Stimulated activated memory B cell treated with anti-CD40 and anti-IgM and Interleukin-4, amounts not matched to agents 10 μg/mL and 1 μg/mL and 100 μg/mL, for 72 hours (primary cell): Measurements from ENCODE around the gene FRS2.
A peak's percentile ranks its signal among the peaks of the same experiment; 100 is the strongest.

ENCODE experiments used
- ATAC-seq: fragments of 150-1000 bp; cut with Tn5 transposase; 2 replicates; pipeline ENCODE4 v1.10.0; 2021
- H3K27ac Mint-ChIP-seq: one replicate; pipeline ENCODE4 v1.8.0; 2022; ENCODE audit warnings: mild to moderate bottlenecking, mixed read lengths
- H3K27me3 Mint-ChIP-seq: one replicate; pipeline ENCODE4 v1.8.0; 2022; ENCODE audit warnings: mixed read lengths
- H3K36me3 Mint-ChIP-seq: one replicate; pipeline ENCODE4 v1.8.0; 2022; ENCODE audit warnings: mixed read lengths
- H3K4me1 Mint-ChIP-seq: one replicate; pipeline ENCODE4 v1.8.0; 2022; ENCODE audit warnings: mixed read lengths
- H3K4me3 Mint-ChIP-seq: one replicate; pipeline ENCODE4 v1.8.0; 2022; ENCODE audit warnings: mild to moderate bottlenecking, moderate library complexity, mixed read lengths
- H3K9me3 Mint-ChIP-seq: one replicate; pipeline ENCODE4 v1.8.0; 2022; ENCODE audit warnings: mixed read lengths

FRS2 gene

GRCh38 chr12:69553628-69554248 lies 83.5 kb downstream of the FRS2 start:
- Mint-ChIP-seq H3K27me3 (no peaks in the 10 kb centered on the region), H3K4me1 (peaks cover 5% of the 10 kb centered on the region), H3K4me3 (no peak overlapping the region), H3K27ac (no peak overlapping the region), H3K9me3 (no peaks in the 10 kb centered on the region), H3K36me3 (peaks cover 16% of the 10 kb centered on the region)
- no peak for ATAC-seq

DNA sequence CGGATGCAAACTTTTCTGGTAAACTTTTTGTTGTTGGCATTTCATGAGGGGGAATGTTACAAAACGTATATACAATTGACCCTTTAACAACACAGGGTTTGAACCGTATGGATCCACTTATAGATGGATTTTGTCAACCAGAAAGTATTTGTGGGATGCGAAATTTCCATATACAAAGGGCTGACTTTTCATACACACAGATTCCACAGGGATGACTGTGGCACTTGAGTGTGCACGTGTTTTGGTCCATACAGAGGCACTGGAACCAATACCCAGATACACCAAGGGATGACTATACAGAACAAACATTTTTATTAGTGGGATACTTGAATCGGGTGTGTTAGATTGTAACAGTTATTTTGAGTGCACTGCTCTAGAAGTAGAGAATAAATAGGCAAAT lies 85.3 kb downstream of the FRS2 start:
- no peak overlapping the region for H3K27ac Mint-ChIP-seq
- H3K4me3 Mint-ChIP-seq, result no peak overlapping the region

GRCh38 chr12:69556383-69556782 lies 86.2 kb downstream of the FRS2 start:
- H3K27me3 Mint-ChIP-seq, result no peaks in the 10 kb centered on the region
- no peak overlapping the region for H3K4me3 Mint-ChIP-seq
- no peak overlapping the region for H3K27ac Mint-ChIP-seq
- ATAC-seq, result no peak
- no peaks in the 10 kb centered on the region for H3K9me3 Mint-ChIP-seq
- peaks cover 6% of the 10 kb centered on the region for H3K36me3 Mint-ChIP-seq
- H3K4me1 Mint-ChIP-seq, result peaks cover 5% of the 10 kb centered on the region

More for the DNA sequence above, 85.3 kb downstream of the FRS2 start:
- Mint-ChIP-seq H3K9me3 (no peaks in the 10 kb centered on the region), H3K27me3 (no peaks in the 10 kb centered on the region), H3K4me1 (peaks cover 5% of the 10 kb centered on the region), H3K36me3 (peaks cover 6% of the 10 kb centered on the region)
- no peak for ATAC-seq

GRCh38 chr12:69563166-69563762 lies 93.1 kb downstream of the FRS2 start:
- H3K9me3 Mint-ChIP-seq, result no peaks in the 10 kb centered on the region
- no peak overlapping the region for H3K27ac Mint-ChIP-seq
- ATAC-seq, result no peak
- H3K4me3 Mint-ChIP-seq, result no peak overlapping the region
- H3K4me1 Mint-ChIP-seq, result no peaks in the 10 kb centered on the region
- H3K36me3 Mint-ChIP-seq, result no peaks in the 10 kb centered on the region
- no peaks in the 10 kb centered on the region for H3K27me3 Mint-ChIP-seq

GRCh38 chr12:69566603-69567002 lies 96.4 kb downstream of the FRS2 start:
- no peak for ATAC-seq
- no peak overlapping the region for H3K4me3 Mint-ChIP-seq
- peak overlapping the region; percentile 0 for H3K27ac Mint-ChIP-seq
- H3K27me3 Mint-ChIP-seq, result no peaks in the 10 kb centered on the region
- peaks cover 21% of the 10 kb centered on the region for H3K36me3 Mint-ChIP-seq
- no peaks in the 10 kb centered on the region for H3K9me3 Mint-ChIP-seq
- H3K4me1 Mint-ChIP-seq, result no peaks in the 10 kb centered on the region

DNA sequence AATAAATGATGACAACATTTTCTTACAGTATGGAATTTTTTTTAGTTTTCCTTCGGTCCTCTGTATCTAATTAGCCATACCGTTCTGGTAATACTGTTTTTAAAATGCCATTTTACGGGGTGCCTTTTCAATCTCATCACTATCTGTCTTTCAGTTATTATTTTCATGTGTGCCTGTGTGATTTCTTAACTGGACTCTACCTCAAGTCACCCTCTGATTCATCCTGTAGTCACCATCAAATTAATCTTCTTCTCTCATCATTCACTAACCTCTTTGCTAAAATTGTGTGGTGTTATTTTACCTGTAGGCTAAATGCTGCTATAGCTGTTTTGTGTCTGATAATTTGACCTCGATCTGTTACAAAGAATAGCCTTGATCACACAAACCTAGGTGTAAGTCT lies 99.0 kb downstream of the FRS2 start:
- Mint-ChIP-seq H3K9me3 (no peaks in the 10 kb centered on the region), H3K27me3 (no peaks in the 10 kb centered on the region), H3K27ac (peak overlapping the region; percentile 0), H3K4me3 (no peak overlapping the region), H3K4me1 (no peaks in the 10 kb centered on the region), H3K36me3 (peaks cover 33% of the 10 kb centered on the region)
- no peak for ATAC-seq

GRCh38 chr12:69570000-69570516 lies 99.9 kb downstream of the FRS2 start:
- ATAC-seq, result no peak
- Mint-ChIP-seq H3K4me1 (no peaks in the 10 kb centered on the region), H3K27me3 (no peaks in the 10 kb centered on the region), H3K9me3 (no peaks in the 10 kb centered on the region), H3K36me3 (peaks cover 40% of the 10 kb centered on the region), H3K27ac (peak overlapping the region; percentile 0), H3K4me3 (no peak overlapping the region)

- peaks cover 40% of the 10 kb centered on the region for H3K36me3 Mint-ChIP-seq
- no peaks in the 10 kb centered on the region for H3K4me1 Mint-ChIP-seq
- H3K27ac Mint-ChIP-seq, result no peak overlapping the region
- H3K9me3 Mint-ChIP-seq, result no peaks in the 10 kb centered on the region
- H3K4me3 Mint-ChIP-seq, result no peak overlapping the region
- peak; percentile 63 for ATAC-seq
- no peaks in the 10 kb centered on the region for H3K27me3 Mint-ChIP-seq
Observed at GRCh38 chr12:69570545-69571399, 100.6 kb downstream of the FRS2 start.

DNA sequence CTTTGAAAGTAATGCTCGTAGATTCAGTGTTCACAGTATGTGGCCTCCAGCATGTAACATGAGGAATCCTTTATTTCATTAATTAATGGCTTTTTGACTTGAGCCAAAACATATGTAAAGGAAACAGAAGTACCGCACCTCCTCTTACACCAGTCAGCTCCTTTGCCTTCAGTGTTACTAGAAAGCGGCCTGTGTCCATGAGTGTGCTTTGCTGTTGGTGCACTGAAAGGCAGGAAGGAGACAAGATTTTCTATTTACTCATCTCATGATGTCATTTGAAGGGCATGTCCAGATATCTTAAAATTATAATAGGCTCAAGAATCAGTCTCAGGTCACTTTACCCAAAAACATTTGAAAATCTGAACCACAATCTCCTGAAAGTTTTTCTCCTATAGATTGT lies 105.2 kb downstream of the FRS2 start:
- no peaks in the 10 kb centered on the region for H3K27me3 Mint-ChIP-seq
- no peak overlapping the region for H3K27ac Mint-ChIP-seq
- no peaks in the 10 kb centered on the region for H3K9me3 Mint-ChIP-seq
- no peak overlapping the region for H3K4me3 Mint-ChIP-seq
- H3K4me1 Mint-ChIP-seq, result peaks cover 7% of the 10 kb centered on the region
- H3K36me3 Mint-ChIP-seq, result peaks cover 28% of the 10 kb centered on the region
- ATAC-seq, result no peak

DNA sequence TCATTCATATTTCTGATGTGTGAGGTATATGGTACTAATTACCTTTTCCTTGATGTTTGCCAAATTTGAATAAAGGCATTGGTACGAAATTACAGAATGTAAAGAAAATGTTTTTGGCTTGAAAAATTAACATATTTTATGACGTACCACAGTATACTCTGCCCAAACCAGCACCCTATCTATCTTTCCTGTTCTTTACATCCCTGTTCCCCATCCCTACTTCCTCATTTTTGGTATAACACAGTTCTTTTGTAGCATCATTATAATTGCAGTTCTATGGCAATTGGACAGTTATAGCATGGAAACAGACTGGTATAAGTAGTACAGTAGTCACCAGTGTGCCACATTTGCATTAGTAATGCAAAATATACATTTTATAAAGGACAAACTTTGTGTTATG lies 108.1 kb downstream of the FRS2 start:
- Mint-ChIP-seq H3K36me3 (peaks cover 13% of the 10 kb centered on the region), H3K4me3 (no peak overlapping the region), H3K27me3 (no peaks in the 10 kb centered on the region), H3K4me1 (peaks cover 7% of the 10 kb centered on the region), H3K27ac (no peak overlapping the region), H3K9me3 (no peaks in the 10 kb centered on the region)
- no peak for ATAC-seq

DNA sequence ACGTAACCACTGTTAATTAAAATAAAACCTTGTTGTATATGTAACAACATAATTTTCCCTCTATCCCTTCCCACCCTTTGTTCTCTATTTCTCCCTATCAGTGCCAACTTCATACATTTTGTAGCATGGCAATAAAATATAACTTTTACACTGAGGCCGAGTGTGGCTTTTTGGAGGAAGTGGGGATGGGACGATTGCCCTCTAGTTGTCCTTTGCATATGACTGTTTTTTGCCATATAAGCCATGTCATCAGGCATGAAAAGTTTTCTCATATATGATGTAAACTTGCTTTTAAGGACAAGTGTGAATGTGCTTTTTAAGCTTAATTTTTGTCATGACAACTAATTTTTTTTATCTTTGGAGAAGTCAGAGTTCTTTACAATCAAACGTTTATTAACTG lies 108.8 kb downstream of the FRS2 start:
- ATAC-seq, result no peak
- H3K4me1 Mint-ChIP-seq, result peaks cover 7% of the 10 kb centered on the region

DNA sequence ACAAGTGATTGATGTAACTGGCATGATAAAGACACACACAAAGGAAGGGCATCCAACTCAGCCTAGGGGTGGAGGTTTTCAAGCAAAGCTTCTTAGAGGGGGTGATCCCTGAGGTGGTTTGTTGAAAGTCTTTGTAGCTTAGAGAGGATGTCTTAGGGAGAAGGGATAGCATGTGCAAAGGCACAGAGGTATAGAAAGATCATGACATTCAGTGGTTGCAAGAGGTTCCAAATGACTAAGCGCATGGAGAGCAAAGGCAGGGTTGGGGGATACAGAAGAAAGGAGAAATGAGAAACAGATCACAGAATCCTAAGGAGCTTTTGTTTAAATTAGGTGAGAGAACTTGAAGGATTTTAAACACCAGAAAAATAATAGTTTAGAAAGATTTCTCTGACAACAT lies 109.9 kb downstream of the FRS2 start:
- no peaks in the 10 kb centered on the region for H3K27me3 Mint-ChIP-seq
- H3K36me3 Mint-ChIP-seq, result no peaks in the 10 kb centered on the region
- no peak for ATAC-seq
- no peaks in the 10 kb centered on the region for H3K9me3 Mint-ChIP-seq
- H3K4me3 Mint-ChIP-seq, result no peak overlapping the region
- peaks cover 7% of the 10 kb centered on the region for H3K4me1 Mint-ChIP-seq
- no peak overlapping the region for H3K27ac Mint-ChIP-seq

More for the DNA sequence above, 108.8 kb downstream of the FRS2 start:
- no peak overlapping the region for H3K27ac Mint-ChIP-seq
- H3K27me3 Mint-ChIP-seq, result no peaks in the 10 kb centered on the region
- no peak overlapping the region for H3K4me3 Mint-ChIP-seq
- no peaks in the 10 kb centered on the region for H3K9me3 Mint-ChIP-seq
- peaks cover 9% of the 10 kb centered on the region for H3K36me3 Mint-ChIP-seq

DNA sequence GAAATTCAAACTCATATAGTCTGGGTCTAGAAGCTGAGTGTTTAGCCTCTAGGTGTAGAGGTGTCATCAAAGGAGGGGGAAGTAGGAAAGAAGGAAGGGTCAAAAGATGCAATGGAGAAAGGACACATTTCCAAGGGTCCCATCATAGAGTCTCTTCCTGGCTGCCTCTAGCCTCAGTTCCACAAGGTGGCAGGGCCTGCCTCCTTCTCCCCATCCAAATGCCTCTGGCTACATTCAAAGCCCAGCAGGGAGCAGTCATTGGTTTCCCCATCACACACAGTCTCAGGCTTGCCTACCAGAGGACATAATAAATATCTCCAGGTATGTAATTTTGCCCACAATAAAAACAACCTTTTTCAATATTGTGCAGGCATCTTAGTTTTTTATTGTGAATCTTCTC lies 113.0 kb downstream of the FRS2 start:
- no peak for ATAC-seq
- H3K4me1 Mint-ChIP-seq, result peaks cover 14% of the 10 kb centered on the region
- no peaks in the 10 kb centered on the region for H3K9me3 Mint-ChIP-seq
- H3K27ac Mint-ChIP-seq, result no peak overlapping the region
- H3K36me3 Mint-ChIP-seq, result peaks cover 8% of the 10 kb centered on the region
- H3K27me3 Mint-ChIP-seq, result no peaks in the 10 kb centered on the region
- no peak overlapping the region for H3K4me3 Mint-ChIP-seq

DNA sequence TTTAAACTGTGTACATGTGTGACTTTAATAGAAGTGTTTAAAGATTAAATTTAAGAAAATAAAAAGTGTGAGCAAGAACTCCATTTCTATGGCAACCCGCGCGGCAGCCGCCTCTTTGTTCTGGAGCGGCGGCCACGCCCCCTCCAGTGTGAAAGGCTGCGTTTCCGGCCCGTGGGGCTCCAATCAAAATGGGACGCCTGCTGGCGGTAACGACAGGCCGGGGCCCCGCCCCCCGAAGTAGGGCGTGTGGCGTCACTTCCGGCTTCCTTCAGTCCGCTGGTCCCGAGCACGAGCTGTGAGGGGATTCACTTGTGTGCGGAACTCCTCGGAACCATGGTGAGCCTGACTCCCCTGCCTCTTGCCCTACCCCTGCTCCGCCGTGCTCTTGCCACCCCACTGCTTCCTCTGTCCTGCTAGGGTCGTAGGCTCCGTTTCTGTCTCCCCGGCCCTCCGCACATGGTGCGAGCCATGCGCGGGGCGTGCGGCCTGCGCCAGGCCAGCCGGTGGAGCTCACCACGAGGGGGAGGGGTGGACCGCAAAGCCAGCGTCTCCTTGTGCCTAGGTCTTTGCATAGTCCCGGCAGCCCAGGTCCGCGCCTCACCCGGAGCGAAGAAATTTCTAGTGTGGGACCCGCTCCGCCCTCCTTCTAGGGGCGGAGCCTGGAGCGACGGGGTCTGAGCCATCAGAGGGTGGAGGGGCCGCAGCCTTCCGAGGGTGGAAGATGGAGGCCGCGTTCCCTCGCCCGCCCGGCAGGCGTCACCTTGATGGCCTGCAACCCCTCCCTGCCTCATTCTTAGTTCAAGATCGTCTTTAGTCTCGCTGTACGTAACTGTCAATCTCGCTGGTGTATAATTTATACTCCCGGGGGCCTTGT lies 115.2 kb downstream of the FRS2 start, which contains the start of gene CCT2:
CCT2 (plus strand) TSS at position 271 of the 874 bp plus-strand sequence; CDS start at position 334, 63 bp downstream.
- peaks cover 30% of the 10 kb centered on the region for H3K36me3 Mint-ChIP-seq
- no peaks in the 10 kb centered on the region for H3K9me3 Mint-ChIP-seq
- peak; percentile 99 for ATAC-seq
- peak within 1 kb of the TSS; percentile 95 for H3K27ac Mint-ChIP-seq
- peaks cover 8% of the 10 kb centered on the region for H3K4me1 Mint-ChIP-seq
- H3K27me3 Mint-ChIP-seq, result no peaks in the 10 kb centered on the region
- H3K4me3 Mint-ChIP-seq, result peak within 1 kb of the TSS; percentile 94

- no peak overlapping the region for H3K27ac Mint-ChIP-seq
- peaks cover 8% of the 10 kb centered on the region for H3K4me1 Mint-ChIP-seq
- no peak overlapping the region for H3K4me3 Mint-ChIP-seq
- no peaks in the 10 kb centered on the region for H3K27me3 Mint-ChIP-seq
- no peaks in the 10 kb centered on the region for H3K9me3 Mint-ChIP-seq
- H3K36me3 Mint-ChIP-seq, result peaks cover 56% of the 10 kb centered on the region
- ATAC-seq, result no peak
Observed at GRCh38 chr12:69588527-69588926, 118.3 kb downstream of the FRS2 start.
